Measurements from ENCODE around the gene CUEDC1. TPM values are rescaled to one million over a fixed set of nuclear protein-coding genes. Genes with fewer than 3 reads are reported as not detected.

The CUEDC1 gene
- total and polyA plus RNA-seq, 2 of the 13 experiments (the other 11 are each of a cell fraction or from before 2014, with no cell fraction given), result 7.4 to 12.9 TPM

- Histone ChIP-seq H3K4me3 (replicated peaks in 1 of 3; ENCODE audit: insufficient read depth in 1 of 3, low read depth in 2 of 3, low read length in 3 of 3) (no peak overlapping the region), H2AFZ (ENCODE audit: low read length) (no peak overlapping the region), H3K9ac (ENCODE audit: insufficient read depth, low read depth, low read length) (no peak overlapping the region), H3K4me1 (ENCODE audit: insufficient read depth, low read length) (peaks cover 90% of the 10 kb centered on the region), H3K9me3 (ENCODE audit: low read length) (no peaks in the 10 kb centered on the region), H3K27me3 (ENCODE audit: control insufficient read depth in 1 of 2, insufficient read depth in 2 of 2, low read length in 2 of 2) (no peaks in the 10 kb centered on the region), H4K20me1 (ENCODE audit: insufficient read depth, low read length) (no peaks in the 10 kb centered on the region), H3K27ac (ENCODE audit: extremely low read length, insufficient read depth, low read length) (no peak overlapping the region), H3K79me2 (ENCODE audit: insufficient read depth, low read length) (no peaks in the 10 kb centered on the region), H3K4me2 (ENCODE audit: low read depth, low read length) (no peak overlapping the region), H3K36me3 (replicated peaks in 1 of 2; ENCODE audit: control insufficient read depth in 1 of 2, insufficient read depth in 2 of 2, low read length in 2 of 2) (no peaks in the 10 kb centered on the region)
- DNase-seq (ENCODE audit: low spot score) (no peak), FAIRE-seq (no peak), ATAC-seq (no peak)
- in situ Hi-C loops (cut with HindIII; ENCODE audit: extremely low pct_ligation_motif_present, low pct_unique_long_range_greater_than_20kb) (loop anchor here (5.0 kb wide), 1 partner anchor 42 kb away; no protein-coding TSS in a partner anchor), intact Hi-C loops (cut with micrococcal nuclease; ENCODE audit: unreplicated experiment) (no loop called here)
- CTCF ChIA-PET (ENCODE audit: low intra/inter-chr PET ratio, low total read pairs), result no interaction called here
- 98% methylated on average over 5 of the region's 5 CpGs for WGBS (ENCODE audit: low lambda C conversion rate)
- BruUV-seq (replicated peaks), result no TSS peak
- TF ChIP-seq, protein P1, sequence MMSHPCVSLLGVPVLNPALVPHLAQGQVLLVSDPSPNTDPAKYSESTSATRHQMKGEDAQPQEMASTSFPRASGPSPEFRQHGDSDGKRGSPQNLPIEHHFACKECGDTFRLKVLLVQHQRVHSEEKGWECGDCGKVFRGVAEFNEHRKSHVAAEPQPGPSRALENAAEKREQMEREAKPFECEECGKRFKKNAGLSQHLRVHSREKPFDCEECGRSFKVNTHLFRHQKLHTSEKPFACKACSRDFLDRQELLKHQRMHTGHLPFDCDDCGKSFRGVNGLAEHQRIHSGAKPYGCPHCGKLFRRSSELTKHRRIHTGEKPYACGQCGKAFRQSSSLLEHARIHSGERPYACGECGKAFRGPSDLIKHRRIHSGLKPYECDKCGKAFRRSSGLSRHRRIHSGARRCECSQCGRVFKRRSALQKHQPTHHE (CRISPR knock-in tag; IDR thresholded peaks at IDR 0.05; ENCODE audit: borderline replicate concordance), result no peak
- TF ChIP-seq PCBP2 (optimal IDR thresholded peaks at IDR 0.05; ENCODE audit: low read depth, low read length, poor library complexity, severe bottlenecking), result no peak
- POLR2A ChIA-PET, result interaction anchor here (1.5 kb wide), 1 partner anchor 39 kb away, joined by 6 read pairs; the partner anchor contains the start of gene VEZF1
Observed at GRCh38 chr17:57949649-57950048, 5.6 kb downstream of the CUEDC1 start.

DNA sequence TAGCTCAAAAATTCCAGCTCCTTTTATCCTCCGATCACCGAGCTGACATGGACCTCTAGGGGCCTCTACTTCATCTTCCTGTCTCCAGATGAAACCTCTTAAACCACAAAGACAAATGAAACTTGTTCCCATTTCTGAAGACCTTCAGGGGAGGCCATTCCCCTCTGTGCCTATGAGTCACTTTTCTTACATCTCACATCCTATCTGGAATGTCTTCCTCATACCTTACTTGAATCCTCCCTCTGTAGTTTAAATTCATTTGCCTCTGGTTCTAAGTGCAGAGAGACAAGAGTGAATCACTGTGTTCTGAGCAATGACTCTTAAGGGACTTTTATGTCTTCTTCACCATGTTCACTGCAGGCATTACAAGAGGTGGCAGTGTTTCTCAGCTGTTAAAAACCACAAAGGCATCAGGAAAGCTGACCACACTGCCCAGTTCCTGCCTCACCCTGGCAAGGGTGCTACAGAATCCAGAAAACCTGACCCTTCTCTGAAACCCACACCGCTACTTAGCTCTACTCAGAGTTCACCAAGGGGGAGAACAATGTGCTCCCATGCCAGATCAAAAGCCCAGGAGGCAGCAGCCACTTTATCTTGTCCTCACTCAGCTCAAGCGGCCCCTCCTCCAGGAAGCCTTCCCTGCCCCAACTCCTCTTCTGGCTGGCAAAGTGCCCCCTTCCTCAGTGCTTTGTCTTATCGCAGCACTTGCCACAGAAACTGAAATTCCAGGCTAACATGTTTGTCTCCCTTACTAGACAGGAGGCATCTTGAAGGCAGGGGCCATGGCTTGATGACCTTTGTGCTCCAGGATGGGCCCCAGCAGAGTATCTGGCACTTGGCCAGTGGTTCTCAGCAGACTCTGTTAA, 6.4 kb downstream of the CUEDC1 start:
- Histone ChIP-seq H3K9ac (ENCODE audit: insufficient read depth, low read depth, low read length) (no peak overlapping the region), H3K4me1 (ENCODE audit: insufficient read depth, low read length) (peaks cover 84% of the 10 kb centered on the region), H3K9me3 (ENCODE audit: low read length) (no peaks in the 10 kb centered on the region), H3K36me3 (replicated peaks in 1 of 2; ENCODE audit: control insufficient read depth in 1 of 2, insufficient read depth in 2 of 2, low read length in 2 of 2) (no peaks in the 10 kb centered on the region), H2AFZ (ENCODE audit: low read length) (no peak overlapping the region), H4K20me1 (ENCODE audit: insufficient read depth, low read length) (no peaks in the 10 kb centered on the region), H3K79me2 (ENCODE audit: insufficient read depth, low read length) (no peaks in the 10 kb centered on the region), H3K27ac (ENCODE audit: extremely low read length, insufficient read depth, low read length) (peak overlapping the region; percentile 5), H3K4me2 (ENCODE audit: low read depth, low read length) (no peak overlapping the region), H3K27me3 (ENCODE audit: control insufficient read depth in 1 of 2, insufficient read depth in 2 of 2, low read length in 2 of 2) (no peaks in the 10 kb centered on the region), H3K4me3 (replicated peaks in 1 of 3; ENCODE audit: insufficient read depth in 1 of 3, low read depth in 2 of 3, low read length in 3 of 3) (no peak overlapping the region)
- no peak for DNase-seq (ENCODE audit: low spot score)
- ChIA-PET POLR2A (interaction anchor here (1.5 to 3.0 kb wide), 6 partner anchors 7 to 56 kb away, joined by 4 to 21 read pairs (median 12); partner anchors contain the start of genes CUEDC1 and VEZF1), CTCF (ENCODE audit: low intra/inter-chr PET ratio, low total read pairs) (no interaction called here)
- intact Hi-C loops (cut with micrococcal nuclease; ENCODE audit: unreplicated experiment), result no loop called here
- no TSS peak for BruUV-seq (replicated peaks)
- WGBS (ENCODE audit: low lambda C conversion rate), result 85% methylated on average over 5 of the region's 5 CpGs
- FAIRE-seq, result no peak
- in situ Hi-C loops (cut with HindIII; ENCODE audit: extremely low pct_ligation_motif_present, low pct_unique_long_range_greater_than_20kb), result no loop called here
- ATAC-seq, result no peak
- no peak for TF ChIP-seq ZC3H4 (CRISPR knock-in tag; IDR thresholded peaks at IDR 0.05; ENCODE audit: borderline replicate concordance)
- 0 out of 2 replicates have a peak, but pooled peaks have one; percentile 23 for TF ChIP-seq HDAC2 (CRISPR knock-in tag; IDR thresholded peaks at IDR 0.05)
- no peak for TF ChIP-seq PHB2 (IDR thresholded peaks at IDR 0.05; ENCODE audit: partially characterized antibody)
- TF ChIP-seq PATZ1 (CRISPR knock-in tag; IDR thresholded peaks at IDR 0.05), result peak; percentile 51
- peak; percentile 42; the same call in 1 of the 2 replicates for TF ChIP-seq NCOR1 (IDR thresholded peaks at IDR 0.05; ENCODE audit: borderline replicate concordance, low read length)
- TF ChIP-seq ZBTB38 (CRISPR knock-in tag; IDR thresholded peaks at IDR 0.05), result 0 out of 2 replicates have a peak, but pooled peaks have one; percentile 21
- no peak for TF ChIP-seq CBX1 (IDR thresholded peaks at IDR 0.05; ENCODE audit: low read depth)
- peak; percentile 77; the same call in 1 of the 2 replicates for TF ChIP-seq HNF4G (IDR thresholded peaks at IDR 0.05; ENCODE audit: borderline replicate concordance, low read depth, low read length)
- no peak for TF ChIP-seq HNF4G (CRISPR knock-in tag; IDR thresholded peaks at IDR 0.05; ENCODE audit: borderline replicate concordance, low read depth)
- 0 out of 2 replicates have a peak, but pooled peaks have one; percentile 41 for TF ChIP-seq ZMYM2 (CRISPR knock-in tag; IDR thresholded peaks at IDR 0.05)
- no peak for TF ChIP-seq ZNF460 (CRISPR knock-in tag; IDR thresholded peaks at IDR 0.05; ENCODE audit: borderline replicate concordance)
- no peak for TF ChIP-seq TP53 (CRISPR knock-in tag; conservative IDR thresholded peaks at IDR 0.05)

Measured in HepG2 (cell line).